Adipose tissue (tissue), 3 donors: ENCODE data around the gene KMT2C. TPM values are rescaled to one million over a fixed set of nuclear protein-coding genes. Genes with fewer than 3 reads are reported as not detected.

Source experiments
- H3K27ac ChIP-seq: one replicate; pipeline ENCODE4 v1.5.1; 2013; ENCODE audit warnings: low read depth, low read length
- WGBS, 3 donors: extraction: QIAGEN DNeasy Blood & Tissue Kit; methylation state at CpG; one replicate each; pipeline ENCODE4 v1.1.7; 2013; 5-methylcytosine and 5-hydroxymethylcytosine counted together
- polyA plus RNA-seq, 3 donors: library from polyadenylated mRNA; stranded (reverse); fragments of 200-250 nt; gene quantifications; one replicate each; pipeline ENCODE4 v1.2.3, GENCODE V29; 2013
- donor health status: healthy with polysubstance abuse.
- donor health status: Bipolar disorder and iron deficiency.
- donor health status: healthy.

KMT2C gene
- polyA plus RNA-seq, 3 donors = 8.6 to 17.2 (median 10.4) TPM

DNA sequence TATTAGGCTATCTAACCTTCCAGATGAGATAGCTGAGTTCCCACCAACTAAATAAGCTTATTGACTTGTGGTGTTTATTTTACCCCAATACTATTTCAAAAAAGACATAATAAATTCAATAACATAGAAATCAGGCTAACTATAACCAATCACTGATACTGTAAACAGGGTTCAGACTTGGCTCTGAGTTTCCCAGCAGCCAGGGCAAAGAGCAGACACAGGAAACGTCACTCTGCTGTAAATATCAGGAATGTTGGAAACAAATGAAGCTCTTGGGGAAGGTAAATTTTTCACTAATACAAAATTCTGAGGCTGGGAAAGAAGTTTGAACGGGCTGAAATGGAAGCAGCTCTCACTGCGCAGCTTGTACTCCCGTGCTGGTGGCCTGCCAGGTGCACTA lies 295.7 kb downstream of the KMT2C start:
- WGBS, 3 donors = 83 to 93% (median 90%) methylated on average over 4 of the region's 4 CpGs
- H3K27ac ChIP-seq = no peak overlapping the region

DNA sequence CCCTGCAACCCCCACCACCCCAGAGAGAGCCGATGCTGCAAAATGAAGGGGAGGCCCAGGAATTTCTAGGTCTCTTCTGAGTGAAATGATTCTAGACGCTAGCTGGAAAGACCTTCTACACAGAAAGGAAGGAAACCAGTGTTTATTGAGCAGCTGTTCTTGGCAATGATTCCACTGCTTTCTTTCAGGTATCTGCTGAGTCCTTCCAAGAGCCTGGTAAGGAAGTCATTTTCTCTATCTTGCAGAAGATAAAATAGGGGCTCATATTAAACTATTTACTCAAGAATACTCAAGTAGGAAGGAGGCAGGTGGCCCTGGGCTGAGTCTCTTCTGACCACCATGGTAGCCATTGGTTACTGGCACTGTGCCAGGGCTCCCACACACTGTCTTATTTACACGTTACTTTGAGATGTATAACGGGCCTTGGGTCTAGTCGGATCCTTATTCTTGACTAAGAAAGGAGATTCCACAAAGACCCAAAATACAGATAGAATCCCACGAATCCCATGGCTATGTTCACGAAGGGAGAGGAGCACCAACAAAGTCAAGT lies 298.3 kb downstream of the KMT2C start:
- H3K27ac ChIP-seq = no peak overlapping the region
- WGBS, 3 donors = 69 to 77% (median 76%) methylated on average over 7 of the region's 7 CpGs

DNA sequence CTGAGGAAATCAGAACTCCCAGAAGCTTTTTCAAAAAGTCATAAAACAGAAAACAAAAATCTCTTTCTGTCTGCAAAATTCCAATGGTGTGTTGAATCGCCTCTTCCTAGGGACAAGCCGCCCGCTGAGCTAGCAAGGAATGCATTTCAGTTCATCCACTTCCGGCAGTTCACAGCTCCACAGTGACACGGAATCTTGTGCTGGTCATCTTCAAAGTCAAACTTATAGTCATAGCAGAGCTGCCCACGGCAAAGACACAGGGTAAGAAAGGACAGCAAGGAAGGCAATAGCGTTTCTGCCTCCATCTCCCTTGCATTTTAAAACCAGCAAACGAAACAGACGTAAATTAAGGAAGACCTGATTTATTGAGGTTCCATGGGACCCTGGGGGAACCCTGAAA lies 299.1 kb downstream of the KMT2C start:
- no peak overlapping the region for H3K27ac ChIP-seq
- WGBS, 3 donors = 45 to 71% (median 61%) methylated on average over 9 of the region's 9 CpGs

DNA sequence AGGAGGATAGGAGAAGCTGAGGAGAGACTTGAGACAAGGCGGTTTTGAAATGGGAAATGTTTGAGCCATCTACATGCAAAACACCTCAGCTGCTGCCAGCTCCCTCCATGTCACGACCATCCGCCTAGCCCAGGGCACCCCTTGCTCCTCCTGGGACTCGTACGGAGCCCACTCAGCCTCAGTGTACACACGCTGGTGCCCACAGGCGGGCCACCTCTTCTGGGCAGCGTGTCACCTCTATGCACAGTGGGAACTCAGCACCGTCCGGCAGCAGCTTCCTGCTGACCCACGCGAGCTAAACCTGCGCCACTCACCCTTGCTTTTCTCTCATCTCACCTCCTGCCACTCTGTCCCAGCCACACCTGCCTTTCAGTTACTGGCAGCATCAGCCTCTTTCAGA lies 302.0 kb downstream of the KMT2C start:
- no peak overlapping the region for H3K27ac ChIP-seq
- WGBS, 3 donors = 87 to 92% (median 90%) methylated on average over 13 of the region's 13 CpGs

DNA sequence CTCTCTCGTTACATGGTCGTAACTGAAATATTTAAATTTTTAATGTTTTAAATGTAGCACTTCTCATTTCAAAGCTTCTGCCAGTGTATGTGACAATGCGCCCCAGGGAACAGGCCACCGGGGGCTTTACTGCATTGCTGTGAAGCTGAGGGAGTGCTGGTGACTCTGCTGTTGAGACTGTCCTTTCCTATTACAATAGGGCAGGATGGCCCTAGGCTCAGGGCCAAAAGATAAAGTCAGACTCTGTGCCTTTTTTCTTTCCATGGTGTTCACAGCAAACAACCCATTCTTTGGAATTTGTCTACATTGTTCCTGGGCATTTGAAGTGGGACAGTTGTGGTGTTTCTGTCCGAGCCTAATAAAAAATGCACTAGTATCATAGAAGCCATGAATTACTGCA lies 303.0 kb downstream of the KMT2C start:
- no peak overlapping the region for H3K27ac ChIP-seq
- whole genome bisulfite sequencing, 3 donors = 91% methylated on average over 5 of the region's 5 CpGs

DNA sequence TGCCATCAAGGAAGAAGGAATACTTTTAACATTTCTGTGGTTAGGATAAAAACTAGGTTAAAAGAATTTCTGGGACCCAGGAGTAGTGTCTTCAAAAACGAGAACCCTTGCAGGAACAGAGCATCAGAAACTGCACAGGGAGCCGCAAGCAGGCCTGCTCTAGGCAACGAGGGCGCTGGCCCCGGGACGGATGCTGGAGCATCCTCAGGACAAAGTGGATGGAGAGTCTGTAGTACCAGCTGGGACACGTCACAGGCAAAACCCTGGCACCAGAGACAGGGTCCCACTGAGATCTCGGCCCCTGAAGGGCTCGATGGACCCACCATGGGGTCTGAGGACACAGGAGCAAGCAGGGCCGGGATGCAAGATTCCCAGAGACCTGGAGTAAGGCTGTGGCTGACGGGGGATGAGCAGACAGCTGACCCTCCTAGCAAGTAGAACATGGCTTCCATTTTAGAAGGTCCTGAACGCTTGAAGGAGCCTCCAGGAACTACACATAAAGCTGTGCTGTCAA lies 303.8 kb downstream of the KMT2C start:
- WGBS, 3 donors = 92 to 94% (median 94%) methylated on average over 12 of the region's 12 CpGs
- no peak overlapping the region for H3K27ac ChIP-seq

DNA sequence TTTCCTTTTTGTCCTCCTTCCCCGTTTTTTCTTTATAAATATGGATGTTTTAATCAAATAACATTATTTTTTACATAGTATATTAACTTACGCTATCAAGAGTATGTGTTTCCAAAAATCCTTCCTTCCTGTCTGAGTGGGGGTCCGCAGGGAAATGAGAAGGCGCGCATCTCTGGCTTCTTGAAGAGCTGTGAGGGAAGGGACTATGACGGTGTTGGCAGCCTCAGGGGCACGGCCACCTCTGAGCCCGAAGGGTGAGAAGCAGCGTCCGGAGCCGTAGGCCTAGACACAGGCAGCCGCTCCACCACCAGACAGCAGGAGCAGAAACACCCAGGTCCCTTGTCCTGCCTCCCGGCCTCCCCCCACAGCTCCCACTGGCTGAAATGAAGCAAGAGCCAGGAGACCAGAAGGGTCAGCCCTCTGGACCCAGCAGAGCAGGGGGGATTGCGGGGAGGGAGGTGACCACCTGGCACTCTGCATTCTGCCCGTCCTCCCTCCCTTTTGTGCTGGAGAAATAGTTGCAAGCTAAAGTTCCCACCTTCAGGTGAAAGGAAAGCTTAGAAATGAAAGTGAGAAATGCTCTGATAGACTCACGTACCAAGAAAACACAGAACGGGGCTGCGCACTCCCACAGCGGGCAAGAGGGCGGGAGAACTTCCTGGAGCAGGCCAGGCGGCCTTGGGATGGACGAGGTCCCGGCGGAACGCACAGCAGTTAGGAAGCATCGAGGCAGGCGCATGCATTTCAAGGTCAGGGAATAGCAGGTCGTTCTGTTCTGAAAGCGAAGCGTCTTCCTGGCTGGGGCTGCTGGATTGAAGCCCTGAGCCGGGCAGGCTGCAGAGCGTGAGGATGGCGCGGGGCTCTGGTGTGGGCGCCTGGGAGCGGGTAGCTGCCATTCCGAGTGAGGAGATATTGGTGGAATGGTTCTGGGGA lies 304.9 kb downstream of the KMT2C start:
- H3K27ac ChIP-seq = no peak overlapping the region
- WGBS, 3 donors = 96 to 97% (median 96%) methylated on average over 37 of the region's 37 CpGs

DNA sequence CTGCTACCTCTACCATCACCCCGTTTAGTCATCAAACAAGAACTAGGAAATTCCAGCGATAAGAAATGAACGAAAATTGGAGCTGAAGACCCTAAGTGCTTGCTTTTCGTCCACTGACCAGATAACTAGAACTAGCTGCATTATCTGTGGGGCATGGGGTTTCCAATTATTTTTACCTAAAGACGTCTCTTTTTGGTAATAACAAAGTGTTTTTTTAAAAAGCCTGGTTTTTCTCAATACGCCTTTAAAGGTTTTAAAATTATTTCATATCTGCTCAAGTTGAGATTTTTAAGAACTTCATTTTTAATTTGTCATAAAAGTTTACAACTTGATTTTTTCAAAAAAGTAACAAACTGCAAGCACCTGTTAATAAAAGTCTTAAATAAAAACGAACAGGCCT lies 306.1 kb downstream of the KMT2C start:
- WGBS, 3 donors = 94 to 95% (median 95%) methylated on average over 7 of the region's 7 CpGs
- H3K27ac ChIP-seq = no peak overlapping the region

DNA sequence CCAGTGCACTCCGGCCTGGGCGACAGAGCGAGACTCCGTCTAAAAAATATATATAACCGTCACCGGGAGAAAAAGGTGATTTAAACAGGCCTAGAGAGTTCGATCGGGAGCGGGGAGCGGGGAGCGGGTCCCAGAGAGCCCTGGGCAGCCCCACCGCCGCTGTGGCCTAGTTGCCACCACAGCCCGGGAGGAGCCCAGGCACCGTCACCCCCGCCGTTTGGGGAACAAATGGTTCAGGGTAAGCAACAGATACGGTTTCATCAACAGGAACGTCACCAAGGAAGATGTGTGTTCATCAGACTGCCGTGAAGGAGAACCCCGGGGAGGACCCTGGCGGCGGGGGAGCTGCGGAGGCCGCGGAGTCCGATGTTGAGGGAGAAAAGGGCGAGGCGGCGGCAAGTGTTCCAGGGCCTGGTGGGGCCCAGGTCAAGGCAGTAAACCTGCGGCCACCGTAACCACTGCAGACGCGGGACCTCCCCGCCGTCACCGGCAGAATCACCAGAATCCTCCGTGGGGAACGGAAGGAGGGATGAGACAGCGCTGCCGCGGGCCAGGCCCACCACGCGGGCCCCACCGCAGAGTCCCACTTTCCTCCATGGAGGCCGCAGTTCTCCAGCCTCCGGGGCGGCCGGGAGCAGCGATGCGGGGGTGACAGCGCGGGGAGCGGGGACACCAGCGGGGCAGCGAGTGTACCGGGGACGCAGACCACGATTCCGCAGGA lies 306.9 kb downstream of the KMT2C start:
- WGBS, 3 donors = 97 to 98% (median 98%) methylated on average over 54 to 60 of the region's 60 CpGs
- no peak overlapping the region for H3K27ac ChIP-seq

DNA sequence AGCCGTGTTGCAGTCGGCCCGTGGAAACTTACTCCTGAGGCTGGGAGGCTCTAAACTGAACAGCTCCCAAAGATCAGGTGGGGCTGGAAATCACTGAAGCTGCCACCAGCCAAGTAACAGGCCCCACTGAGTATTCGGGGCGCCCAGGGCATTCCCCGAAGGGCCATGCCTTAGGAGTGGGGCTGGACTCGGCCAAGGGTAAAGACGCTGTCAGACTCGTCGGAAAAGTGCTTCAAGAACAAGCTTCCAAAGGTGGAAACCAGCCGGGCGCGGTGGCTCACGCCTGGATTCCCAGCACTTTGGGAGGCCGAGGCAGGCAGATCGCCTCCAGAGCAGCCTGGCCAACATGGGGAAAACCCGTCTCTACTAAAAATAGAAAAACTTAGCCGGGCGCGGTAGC lies 307.6 kb downstream of the KMT2C start:
- no peak overlapping the region for H3K27ac ChIP-seq
- 96 to 99% (median 97%) methylated on average over 20 of the region's 20 CpGs for WGBS, 3 donors

DNA sequence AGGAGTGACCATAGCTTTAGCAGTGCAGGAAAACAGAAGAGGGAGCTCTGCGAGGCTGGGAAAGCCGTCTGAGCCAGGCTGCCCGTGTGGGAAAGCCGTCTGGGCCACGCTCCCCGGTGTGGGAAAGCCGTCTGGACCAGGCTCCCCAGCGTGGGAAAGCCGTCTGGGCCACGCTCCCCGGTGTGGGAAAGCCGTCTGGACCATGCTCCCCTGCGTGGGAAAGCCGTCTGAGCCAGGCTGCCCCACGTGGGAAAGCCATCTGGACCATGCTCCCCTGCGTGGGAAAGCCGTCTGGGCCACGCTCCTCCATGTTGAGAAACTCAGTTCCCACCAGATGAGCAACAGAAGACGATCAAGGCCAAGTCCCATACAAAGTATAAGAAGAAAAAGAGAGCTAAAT lies 308.6 kb downstream of the KMT2C start:
- H3K27ac ChIP-seq = no peak overlapping the region
- 95 to 96% (median 96%) methylated on average over 19 of the region's 19 CpGs for WGBS, 3 donors

DNA sequence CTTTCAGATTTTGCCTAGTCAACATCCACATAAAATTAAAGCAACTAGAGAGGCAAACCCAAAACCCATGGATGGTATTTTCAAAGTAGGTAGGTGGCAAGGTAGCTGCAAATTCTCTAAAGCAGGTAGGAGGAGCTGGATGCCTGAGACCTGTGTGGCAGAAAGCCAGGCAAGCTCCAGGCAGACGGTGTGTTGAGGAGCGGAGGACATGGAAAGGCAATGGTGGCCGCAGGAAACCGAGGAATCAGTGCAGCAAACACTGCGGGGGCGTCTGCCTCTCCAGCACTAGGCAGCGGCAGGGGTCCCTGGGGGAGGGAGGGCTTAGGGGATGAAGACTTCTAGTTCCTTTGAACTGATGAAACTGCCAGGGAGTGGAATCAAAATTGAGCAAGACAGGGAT lies 309.1 kb downstream of the KMT2C start:
- 90 to 94% (median 90%) methylated on average over 7 of the region's 7 CpGs for WGBS, 3 donors
- H3K27ac ChIP-seq = no peak overlapping the region

DNA sequence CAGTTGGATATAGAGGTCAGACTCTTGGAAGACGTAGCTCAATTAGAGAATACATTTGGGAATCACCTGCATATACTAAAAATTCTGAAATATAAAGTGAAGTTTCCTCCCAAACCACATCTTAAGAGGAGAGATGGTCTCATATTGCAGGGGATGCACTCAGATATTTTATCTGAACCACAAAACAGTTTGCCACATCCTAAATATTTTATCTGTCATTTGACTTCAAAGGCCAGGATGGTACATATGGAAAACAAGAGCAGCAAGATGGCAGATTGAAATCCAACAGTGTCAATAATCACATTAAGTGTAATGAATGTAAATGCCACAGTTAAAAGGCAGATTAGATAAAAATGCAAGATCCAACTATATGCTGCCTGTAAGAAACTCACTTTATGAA lies 313.3 kb downstream of the KMT2C start:
- 88 to 100% (median 98%) methylated on average over 1 of the region's 1 CpG for WGBS, 3 donors
- no peak overlapping the region for H3K27ac ChIP-seq

DNA sequence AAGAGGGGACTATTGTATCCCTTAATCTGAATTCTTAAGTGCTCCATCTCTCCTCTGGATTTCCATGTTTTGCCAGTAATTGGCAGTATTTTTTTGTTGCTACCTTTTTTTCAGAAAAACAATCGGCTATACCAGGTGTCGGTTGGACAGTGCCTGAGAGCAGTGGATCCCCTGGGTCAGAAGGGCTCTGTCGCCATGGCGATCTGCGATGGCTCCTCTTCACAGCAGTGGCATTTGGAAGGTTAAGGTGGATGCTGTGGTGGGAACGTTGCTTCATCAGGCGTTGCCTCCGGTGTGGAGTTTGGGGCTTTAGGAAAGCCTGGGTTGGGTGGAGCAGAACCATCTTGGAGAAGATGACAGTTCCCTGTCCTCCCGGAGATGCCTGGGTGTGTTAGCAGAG lies 314.4 kb downstream of the KMT2C start:
- H3K27ac ChIP-seq = no peak overlapping the region
- WGBS, 3 donors = 96 to 98% (median 97%) methylated on average over 9 of the region's 9 CpGs

DNA sequence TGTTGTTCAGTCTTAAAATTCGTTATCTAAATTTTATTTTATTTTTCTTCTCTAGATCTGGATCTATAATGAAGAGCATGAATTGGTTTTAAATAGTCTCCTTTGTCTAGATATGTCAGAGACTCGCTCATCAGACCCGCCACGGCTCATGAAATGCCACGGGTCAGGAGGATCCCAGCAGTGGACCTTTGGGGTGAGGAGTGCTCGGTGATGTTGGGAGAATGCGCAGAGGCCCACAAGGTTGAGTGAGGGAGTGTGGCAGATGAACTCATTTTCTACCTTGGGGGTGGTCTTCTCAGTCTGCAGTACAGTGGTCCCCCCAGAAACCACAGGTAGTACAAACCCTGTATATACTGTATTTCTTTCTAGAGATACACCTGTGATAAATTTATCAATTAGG lies 315.0 kb downstream of the KMT2C start:
- H3K27ac ChIP-seq = no peak overlapping the region
- 97 to 98% (median 97%) methylated on average over 7 of the region's 7 CpGs for WGBS, 3 donors

DNA sequence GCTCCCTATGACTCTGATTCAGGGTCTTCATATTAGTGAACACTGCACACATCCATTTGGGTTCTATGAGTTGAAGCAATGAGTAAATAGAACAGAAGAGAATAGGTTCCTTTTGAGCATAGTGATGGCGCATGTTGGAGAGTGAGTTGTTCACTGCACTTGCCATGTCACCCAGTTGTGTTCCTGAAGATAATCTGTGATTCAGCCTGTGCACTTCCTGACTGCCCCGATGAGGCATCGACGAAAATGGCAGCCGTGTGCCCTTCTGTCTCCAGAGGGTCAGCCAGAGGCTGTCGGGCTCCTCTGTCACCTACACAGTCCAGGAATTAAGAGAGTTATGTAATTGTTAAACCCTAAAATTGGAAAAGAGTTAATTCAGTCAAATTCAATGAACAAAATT lies 315.6 kb downstream of the KMT2C start:
- WGBS, 3 donors = 95 to 96% (median 96%) methylated on average over 6 of the region's 6 CpGs

DNA sequence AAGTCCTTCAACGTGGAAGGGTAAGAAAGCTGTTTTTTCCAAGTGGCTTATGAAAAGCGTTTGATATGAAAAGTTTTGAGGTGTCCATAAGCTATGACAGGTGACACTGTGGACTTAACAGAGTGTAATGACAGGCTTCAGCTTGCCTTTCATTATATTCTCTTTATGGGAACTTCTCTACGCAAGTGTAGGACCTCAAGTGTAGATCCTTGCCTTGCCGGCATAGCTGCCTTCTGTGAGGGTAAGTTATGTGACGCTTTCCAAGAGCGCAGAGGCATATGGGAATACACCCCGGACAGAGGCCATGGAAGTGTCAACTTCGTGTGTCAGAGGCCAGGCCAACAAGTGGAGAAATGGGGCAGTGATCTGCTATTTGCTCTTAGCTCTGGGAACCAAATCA lies 318.4 kb downstream of the KMT2C start:
- WGBS, 3 donors = 90 to 94% (median 92%) methylated on average over 8 of the region's 8 CpGs

More for the DNA sequence above, 315.6 kb downstream of the KMT2C start:
- no peak overlapping the region for H3K27ac ChIP-seq

DNA sequence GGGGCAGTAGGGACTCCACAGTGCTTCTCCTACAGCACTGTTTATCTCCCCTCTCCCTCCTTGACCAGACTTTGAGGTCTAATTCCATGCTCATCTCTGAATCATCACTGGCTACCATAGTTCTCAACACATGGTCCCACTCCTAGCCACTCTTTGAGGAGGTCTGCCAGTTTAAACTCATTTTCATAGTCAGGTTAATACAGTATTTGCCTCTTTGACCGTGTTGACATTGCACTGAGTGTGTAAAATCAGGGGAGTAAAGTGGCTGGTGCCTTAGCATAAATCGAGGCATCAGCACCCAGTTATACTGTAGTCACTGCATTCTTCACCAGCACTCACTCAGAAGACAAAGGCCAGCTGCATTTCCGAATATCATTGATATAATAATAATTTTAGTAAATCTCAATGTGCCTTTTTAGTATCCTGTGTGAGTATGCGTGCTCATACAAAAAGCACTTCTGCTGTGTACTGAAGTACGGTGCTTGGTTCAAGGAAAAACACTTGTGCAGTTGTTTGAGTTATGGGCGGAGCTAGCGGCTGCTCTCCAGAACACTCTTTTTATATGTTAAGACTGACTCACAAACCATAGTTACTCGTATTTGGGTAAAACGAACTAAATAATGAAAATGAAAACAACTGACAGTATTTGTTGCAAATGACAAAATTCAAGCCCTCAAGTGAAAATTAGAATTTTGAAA lies 320.6 kb downstream of the KMT2C start:
- no peak overlapping the region for H3K27ac ChIP-seq
- 91 to 96% (median 93%) methylated on average over 9 of the region's 9 CpGs for WGBS, 3 donors

More for the DNA sequence above, 318.4 kb downstream of the KMT2C start:
- no peak overlapping the region for H3K27ac ChIP-seq

DNA sequence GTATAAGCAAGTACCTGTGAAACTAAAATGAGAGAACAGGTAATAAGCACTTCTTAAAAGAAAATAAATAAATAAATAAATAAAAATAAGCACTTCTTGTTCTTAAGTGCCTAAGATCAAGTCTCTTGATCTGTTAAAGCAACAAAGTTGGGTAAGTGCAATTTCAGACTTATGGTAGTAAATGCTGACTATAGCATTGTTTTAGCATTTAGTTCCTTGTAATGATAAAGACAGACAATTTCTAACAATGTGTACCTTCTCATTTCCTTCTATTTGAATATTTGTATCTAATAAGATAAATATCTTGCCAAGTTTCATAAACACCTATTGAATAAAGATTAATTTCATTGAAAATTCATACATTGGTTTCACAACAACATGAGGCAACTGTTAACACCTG lies 323.0 kb downstream of the KMT2C start:
- no peak overlapping the region for H3K27ac ChIP-seq
